GM21367 (cell line): ENCODE measurements around the gene OBSL1.

Source experiments
- ATAC-seq: cut with Tn5 transposase; IDR thresholded peaks from one replicate; pipeline ENCODE4 v1.9.1; 2021; ENCODE audit not compliant: unreplicated experiment

The OBSL1 gene

DNA sequence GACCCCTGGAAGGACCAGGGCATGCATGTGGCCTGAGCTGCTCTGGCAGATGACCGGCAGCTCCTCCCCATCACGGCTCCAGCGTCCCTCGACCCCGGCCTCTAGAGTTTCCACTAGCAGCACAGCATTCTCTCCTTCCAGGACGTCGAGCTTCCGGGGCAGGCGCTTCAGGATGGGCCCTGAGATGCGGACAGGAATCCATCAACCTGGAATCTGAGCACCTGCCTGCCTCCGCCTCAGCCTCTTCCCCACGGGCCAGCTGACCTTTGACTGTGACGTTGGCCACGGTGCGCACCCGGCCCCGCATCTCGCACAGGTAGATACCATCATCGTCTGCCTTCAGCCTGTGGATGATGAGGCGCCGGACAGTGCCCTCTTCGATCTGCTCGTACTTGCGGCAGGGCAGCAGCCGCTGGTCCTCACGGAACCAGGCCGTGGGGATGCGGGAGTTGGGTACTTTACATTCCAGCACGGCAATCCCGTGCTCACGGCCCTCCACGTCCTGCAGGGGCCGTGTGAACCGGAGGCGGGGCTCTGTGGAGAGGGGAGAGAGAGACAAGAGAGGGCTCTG lies 3.5 kb downstream of the OBSL1 start:
- no peak for ATAC-seq

DNA sequence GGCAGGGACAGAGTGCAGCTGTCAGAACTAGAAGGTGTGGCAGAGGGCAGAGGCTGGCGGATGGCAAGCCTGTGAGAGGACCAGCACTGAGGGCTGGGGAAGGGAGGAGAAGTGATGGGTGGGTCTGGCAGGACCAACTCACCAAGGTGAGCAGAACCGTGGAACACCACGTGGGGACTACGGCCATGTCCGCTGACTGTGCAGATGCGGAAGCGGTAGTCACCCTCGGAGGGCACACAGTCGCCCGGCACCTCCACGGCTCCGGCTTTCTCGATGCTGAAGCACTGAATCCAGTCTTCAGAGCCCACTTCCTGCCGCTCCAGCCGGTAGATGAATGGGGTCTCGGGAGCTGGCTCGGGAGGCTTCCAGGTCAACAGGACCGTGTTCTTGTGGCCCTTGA lies 4.2 kb downstream of the OBSL1 start:
- ATAC-seq = no peak

DNA sequence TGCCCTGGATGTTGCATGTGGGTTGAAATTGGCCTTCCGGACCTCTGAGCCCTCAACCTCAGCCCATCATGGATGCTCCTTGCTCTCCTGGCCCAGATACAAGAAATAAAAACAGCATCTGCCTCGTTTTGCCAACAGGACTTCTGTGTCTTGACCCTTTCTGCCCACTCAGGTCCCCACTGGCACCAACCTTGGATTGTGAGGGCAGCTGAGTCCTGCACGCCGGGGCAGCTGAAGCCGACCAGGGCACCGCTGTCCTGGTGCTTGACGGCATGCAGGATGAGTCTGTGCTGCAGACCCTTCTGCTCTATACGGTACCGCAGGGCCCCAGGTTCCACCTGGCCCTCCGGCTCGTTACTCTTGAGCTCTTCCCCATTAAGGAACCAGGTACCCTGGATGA lies 4.7 kb downstream of the OBSL1 start:
- ATAC-seq = no peak

- ATAC-seq = no peak
Measured at GRCh38 chr2:219565130-219566080, 5.9 kb downstream of the OBSL1 start.

DNA sequence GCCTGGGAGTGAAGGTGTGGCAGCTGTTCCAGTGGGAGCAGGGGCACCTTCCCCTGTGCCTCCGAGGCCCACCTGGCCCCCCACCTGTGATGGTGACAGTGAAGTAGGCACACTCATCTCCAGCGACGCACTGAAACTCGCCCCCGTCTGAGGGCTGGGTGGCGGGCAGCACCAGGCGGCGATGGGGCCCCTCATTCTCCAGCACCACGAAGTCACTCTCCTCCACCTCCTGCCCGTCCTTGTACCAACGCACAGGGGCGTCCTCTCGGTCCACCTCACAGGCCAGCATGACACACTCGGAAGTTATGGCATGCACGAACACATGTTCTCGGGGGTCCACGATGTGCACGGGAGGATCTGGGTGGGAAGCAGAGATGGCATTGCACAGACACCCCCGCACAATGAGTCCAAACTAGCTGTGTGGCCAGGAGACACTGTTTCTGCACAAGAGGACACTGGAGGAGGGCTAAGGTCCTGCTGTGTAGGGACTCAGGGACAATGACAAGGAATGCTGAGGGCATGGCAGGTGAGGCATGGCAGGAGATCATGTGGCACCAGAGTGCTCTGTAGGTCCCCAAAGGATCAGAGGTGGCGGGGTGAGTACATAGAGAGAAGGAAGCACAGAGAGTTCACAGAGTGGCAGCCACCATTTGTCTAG lies 7.9 kb downstream of the OBSL1 start:
- no peak for ATAC-seq

- ATAC-seq = no peak
Measured at GRCh38 chr2:219562049-219563020, 9.0 kb downstream of the OBSL1 start.

DNA sequence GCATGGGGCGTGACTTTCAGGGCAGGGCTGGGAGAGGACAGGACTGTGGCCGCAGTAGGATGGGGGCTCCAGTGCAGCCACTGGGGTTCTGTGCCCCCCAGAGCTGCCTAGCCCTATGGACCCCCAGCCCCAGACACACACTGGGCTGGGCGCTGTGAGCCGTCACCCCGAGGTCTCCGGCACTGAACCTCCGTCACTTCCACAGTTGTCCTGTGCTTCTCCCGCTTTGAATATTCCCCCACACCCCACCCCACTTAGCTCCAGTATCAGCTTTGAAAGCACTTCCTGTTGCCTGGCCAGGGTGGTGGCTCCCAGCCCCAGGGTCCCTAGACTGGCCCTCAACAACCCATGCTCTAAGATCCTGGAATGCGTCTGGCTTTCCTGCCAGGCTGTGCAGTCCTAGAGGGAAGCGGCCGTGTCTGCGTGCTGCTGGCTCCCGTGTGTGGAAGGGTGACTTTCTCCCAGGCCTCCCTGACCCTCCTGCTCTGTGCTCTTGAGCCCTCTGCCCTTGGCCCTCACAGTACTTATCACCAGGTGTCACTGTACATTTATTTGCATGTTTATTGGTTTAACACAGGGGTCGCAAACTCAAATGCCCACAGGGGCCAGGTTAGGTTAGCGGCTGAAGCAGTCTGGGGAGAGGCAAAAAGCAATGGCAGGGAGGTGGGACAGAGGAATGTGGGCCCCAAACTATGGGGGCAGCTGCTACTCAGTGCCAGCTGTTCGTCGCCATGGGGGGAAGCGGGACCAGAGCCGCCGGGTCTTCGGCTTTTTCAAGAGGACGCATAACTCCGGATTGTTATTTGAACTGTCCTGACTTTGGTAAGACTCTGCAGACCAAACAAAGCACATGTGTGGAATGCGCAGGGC lies 9.9 kb downstream of the OBSL1 start:
- no peak for ATAC-seq

DNA sequence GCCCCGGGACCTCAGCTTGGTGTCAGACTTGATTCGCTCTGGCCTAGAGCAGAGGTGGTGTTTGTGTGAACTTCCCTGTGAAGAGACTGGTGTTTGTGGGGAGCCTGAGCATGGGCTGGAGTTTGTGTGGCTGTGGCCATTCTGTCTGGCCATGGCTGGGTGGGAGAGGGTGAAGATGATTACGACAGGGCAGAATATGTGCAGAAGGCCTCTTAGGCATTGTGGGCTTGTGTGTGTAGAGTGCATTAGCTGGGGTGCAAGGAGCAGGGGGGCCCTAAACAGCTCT lies 10.5 kb downstream of the OBSL1 start:
- no peak for ATAC-seq

DNA sequence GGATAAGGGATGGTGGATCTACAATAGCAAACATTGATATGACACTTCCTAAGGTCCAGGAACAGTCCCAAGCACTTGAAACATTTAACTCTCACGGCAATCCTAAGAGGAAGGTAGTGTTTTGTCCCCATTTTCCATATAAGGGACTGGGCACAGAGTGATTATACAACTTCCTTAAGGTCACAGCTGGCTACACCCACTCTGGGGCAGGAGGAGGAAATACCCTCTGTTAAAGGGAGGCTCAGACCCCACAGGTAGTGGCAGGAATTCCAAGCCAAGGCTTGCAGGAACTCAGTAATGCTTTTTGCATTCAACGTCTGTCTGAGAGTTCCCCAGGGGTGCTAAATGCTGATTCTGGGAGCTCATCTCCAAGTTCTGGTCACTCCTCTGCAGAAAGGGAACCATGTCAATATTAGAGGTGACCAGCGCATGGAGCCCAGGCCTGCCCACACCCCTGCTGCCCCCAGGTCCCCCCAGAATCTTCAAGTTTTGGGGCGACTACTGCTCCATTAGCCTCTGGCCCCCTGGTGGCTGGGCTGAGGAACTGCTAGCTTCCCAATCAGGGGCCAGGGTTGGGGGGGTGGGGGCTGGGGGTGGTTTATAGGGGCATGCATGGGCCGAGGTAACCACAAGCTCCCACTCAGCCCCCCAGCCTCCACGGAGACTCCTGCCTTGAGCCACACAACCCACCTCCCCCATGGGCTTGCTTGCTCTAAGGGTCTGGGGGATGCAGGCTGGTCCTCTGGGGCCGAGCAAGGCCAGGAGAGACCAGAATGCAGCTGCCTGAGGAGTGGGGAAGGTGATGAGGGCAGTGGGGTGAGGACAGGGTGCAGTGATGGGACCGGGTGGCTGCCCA lies 11.1 kb downstream of the OBSL1 start:
- no peak for ATAC-seq

GRCh38 chr2:219559156-219559915 lies 12.0 kb downstream of the OBSL1 start:
- ATAC-seq = no peak

GRCh38 chr2:219557791-219558785 lies 13.3 kb downstream of the OBSL1 start:
- no peak for ATAC-seq

DNA sequence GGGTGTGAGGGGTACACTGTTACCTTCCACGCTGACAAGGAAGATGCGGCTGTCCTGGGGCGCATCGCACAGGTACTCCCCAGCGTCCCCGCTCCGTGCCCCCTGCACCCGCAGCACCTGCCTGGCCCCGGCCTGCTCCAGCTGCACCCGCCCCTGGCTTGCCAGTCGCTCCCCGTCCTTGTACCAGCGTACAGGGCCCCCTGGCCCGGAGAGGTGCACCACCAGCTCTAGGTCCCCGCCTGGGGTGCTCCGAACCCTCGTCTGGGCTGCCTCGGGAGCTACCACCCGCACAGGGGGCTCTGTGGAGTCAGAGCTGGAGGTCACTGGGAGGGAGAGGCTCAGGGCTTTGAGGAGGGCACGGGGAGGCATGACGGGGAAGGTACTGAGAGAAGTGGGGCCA lies 14.0 kb downstream of the OBSL1 start:
- ATAC-seq = no peak

DNA sequence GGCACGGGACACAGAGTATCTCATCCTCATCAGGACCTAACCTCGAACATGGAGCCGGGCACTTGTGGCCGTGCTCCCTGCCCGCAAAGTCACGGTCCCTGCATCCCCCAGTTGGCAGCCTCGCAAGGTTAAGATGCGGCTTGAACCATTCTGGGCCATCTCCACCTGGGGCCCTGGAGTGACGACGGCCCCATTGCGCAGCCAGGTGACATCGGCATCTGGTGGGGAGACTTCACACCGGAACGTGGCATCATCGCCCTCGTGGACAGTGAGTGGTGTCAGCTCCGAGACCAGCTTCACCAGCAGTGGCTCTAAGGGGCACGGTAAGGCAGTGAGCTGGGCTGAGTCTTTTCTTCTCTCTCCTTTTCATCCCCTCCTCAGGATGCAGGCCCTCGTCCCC lies 14.9 kb downstream of the OBSL1 start:
- ATAC-seq = no peak

- ATAC-seq = no peak
Measured at GRCh38 chr2:219555956-219556355, 15.4 kb downstream of the OBSL1 start.

DNA sequence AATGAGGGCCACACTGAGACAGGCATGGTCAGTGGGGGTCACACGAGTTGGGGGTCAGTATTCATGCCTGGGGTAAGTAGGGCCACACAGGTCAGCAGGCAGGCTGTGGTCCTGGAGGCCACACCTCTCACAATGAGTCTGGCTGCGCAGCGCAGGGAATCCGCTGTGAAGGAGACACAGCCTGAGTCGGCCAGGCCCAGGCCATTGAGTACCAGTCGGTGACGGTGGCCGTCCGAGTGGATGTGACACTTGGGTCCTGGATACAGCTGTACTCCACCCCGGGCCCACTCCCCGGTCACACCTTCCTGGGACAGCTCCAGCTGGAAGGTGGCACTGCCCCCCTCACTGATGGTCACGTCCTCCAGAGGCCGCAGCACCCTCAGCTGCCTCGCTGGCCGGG lies 17.0 kb downstream of the OBSL1 start:
- no peak for ATAC-seq

- ATAC-seq = no peak
Measured at GRCh38 chr2:219553463-219553963, 17.8 kb downstream of the OBSL1 start.

- ATAC-seq = no peak
Measured at GRCh38 chr2:219553168-219553417, 18.2 kb downstream of the OBSL1 start.
